ENCODE data around the gene LBR. TPM values are rescaled to one million over a fixed set of nuclear protein-coding genes. Genes with fewer than 3 reads are reported as not detected.
"Not testable (repeated sequence)": the region's sequence is repeated elsewhere in the genome, so short reads cannot be mapped to it uniquely, and the experiment has no call there.

The LBR gene
- 21.9 and 42.3 TPM in 2 replicates for total RNA-seq (2014; rRNA removed; shearing (Covaris generic); ENCODE audit: low replicate concordance)

DNA sequence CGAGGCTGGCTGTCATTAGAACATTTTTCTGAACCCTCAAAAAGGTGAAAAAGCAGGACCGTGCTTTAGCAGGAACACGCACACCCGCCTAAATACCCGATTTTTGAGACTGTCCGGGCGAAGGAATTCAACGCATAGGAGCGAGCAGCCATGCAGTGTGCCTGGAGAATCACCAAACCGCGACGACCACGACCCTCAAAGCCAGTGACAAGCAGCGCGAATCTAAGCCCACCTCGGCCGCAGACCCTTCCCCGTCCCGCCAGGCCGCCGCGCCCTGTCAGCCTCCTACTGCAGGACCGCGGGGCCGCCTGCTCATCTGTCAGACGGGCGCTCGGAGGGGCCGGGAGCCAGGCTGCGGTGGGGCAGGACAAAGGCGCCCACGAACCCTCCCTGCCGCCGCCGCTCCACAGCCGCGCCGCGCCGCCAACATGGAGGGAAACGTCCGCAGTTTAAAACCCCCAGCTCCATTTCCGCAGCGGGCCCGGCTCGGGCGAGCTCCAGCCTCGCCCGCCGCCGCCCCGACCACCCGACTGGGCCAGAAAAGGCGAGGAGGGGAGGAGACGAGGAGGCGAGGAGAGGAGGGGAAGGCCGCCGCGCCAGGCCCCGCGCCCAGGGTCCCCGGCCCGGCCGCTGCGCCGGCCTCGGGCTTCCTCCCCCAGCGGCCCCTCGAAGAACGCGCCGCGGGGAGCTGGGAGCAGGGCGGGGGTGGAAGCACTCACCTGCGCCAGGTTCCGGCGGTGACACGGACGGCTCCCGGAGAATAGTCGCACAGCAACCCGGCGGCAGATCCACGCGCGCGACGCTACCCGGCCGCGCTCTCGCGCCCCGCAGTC is at the start of gene LBR:
LBR (minus strand) TSS at position 804 of the 833 bp plus-strand sequence. CDS start 3,963 bp downstream, outside the sequence.
- DNase-seq: peak; percentile 47
- Histone ChIP-seq H3K36me3 (no peaks in the 10 kb centered on the region; the same call in 1 of the 2 replicates), H3K4me3 (peak within 1 kb of the TSS; percentile 78), H3K27me3 (no peaks in the 10 kb centered on the region), H3K9me3 (peaks cover 2% of the 10 kb centered on the region; the same call in 1 of the 2 replicates)

DNA sequence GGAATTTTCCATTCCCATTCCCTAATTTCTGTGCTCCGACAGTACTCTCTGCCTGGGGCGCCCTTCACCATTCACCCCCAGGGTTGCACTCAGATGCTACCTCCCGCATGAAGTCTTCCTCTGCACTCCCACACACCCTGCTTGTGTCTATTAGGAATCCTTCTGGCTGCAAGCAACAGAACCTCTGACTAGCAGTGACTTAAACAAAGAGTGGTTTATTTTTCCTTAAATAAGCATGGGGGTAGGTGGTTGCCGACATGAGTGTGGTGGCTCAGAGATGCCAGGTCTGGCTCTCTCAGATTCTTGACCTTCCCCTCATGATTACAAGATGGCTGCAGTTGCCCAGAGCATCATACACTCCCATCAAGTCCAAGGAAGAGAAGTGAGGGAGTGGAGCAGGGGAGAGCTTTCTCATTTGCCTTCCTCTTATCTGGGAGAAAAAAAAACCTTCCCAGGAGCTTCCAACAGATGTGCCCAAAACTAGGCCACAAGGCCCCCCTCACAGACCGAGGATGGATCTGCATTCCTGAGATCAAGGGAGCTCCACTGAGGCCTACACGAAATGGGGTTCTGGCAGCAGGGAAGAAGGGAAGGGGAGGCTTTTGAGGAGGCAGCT is 49.6 kb upstream of the LBR start:
- H3K9me3 ChIP-seq: no peaks in the 10 kb centered on the region
- no peaks in the 10 kb centered on the region for H3K36me3 ChIP-seq
- no peak overlapping the region for H3K4me3 ChIP-seq
- DNase-seq: no peak
- no peaks in the 10 kb centered on the region for H3K27me3 ChIP-seq

DNA sequence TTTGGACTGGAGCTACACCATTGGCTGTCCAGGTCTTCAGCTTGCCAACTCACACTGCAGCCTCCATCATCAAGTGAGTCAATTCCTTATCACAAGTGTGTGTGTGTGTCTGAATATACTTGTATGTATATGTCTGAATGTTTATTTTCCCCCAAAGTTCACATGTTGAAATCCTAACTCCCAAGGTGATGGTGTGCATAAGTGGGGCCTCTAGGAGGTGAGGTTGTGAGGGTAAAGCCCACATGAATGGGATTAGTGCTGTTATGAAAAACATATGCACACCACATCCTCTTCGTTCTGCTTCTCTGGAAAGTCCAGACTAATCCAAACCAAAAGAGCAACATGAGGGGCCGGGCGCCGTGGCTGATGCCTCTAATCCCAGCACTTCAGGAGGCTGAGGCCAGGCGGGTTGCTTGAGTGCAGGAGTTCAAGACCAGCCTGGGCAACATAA is 48.7 kb upstream of the LBR start:
- no peak for DNase-seq

DNA sequence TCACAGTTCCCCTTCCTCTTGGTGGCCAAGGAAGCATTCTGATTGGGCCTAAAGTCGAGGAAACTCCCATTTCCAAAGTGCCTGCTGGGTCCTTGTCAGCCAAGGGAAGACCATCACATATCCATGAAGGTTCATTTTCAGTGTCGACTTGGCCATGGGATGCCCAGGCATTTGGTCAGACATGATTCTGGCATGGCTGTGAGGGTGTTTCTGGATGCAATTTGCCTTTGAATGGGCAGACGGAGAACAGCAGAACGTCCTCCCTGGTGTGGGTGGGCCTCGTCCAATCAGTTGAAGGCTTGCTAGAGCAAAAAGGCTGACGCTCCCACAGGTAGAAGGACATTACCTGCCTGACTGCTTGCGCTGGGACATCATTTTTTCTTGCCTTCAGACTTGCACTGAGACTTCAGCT is 48.3 kb upstream of the LBR start:
- no peaks in the 10 kb centered on the region for H3K9me3 ChIP-seq
- DNase-seq: no peak
- no peaks in the 10 kb centered on the region for H3K36me3 ChIP-seq
- no peaks in the 10 kb centered on the region for H3K27me3 ChIP-seq
- H3K4me3 ChIP-seq: no peak overlapping the region

More for the DNA sequence above, 48.7 kb upstream of the LBR start:
- no peaks in the 10 kb centered on the region for H3K27me3 ChIP-seq
- H3K36me3 ChIP-seq: no peaks in the 10 kb centered on the region
- H3K4me3 ChIP-seq: no peak overlapping the region
- H3K9me3 ChIP-seq: no peaks in the 10 kb centered on the region

DNA sequence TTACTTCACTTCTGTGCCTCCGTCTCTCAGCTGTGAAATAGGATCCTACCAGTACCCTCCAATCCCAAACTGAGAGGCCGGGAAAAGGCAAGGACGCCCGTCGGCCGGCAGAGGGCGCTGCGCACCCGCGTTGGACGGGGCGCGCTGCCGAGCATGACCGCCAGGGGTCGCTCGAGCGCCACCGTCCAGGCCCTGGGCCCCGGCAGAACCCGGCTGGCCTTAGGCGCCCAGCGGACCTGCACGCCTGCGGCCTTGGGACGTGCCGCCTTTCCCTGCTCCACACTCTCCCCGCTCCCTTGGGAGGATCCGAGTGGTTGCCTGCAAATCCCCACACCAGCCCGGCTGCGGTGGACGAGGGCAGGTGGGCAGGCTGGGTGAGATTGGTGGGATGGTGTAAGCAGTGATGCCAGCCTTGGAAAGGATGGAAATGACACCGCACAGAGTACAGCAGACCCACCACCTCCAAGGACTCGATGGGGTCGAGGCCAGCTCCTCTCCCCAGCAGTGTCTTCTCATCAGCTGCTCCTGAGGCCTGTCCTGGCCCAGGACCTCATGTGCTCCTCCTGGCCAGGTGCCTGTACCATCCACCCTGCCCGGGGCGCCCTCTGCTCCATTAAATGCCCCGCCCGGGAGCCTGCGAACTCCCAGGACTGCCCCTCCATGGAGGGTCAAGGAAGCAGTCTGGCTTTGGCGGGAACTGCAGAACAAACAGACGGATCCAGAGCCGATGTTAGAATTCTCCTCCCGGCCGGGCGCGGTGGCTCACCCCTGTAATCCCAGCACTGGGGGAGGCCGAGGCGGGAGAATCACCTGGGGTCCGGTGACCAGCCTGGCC is 47.4 kb upstream of the LBR start:
- no peaks in the 10 kb centered on the region for H3K9me3 ChIP-seq
- no peak overlapping the region for H3K4me3 ChIP-seq
- H3K27me3 ChIP-seq: no peaks in the 10 kb centered on the region
- DNase-seq: peak; percentile 67
- no peaks in the 10 kb centered on the region for H3K36me3 ChIP-seq

DNA sequence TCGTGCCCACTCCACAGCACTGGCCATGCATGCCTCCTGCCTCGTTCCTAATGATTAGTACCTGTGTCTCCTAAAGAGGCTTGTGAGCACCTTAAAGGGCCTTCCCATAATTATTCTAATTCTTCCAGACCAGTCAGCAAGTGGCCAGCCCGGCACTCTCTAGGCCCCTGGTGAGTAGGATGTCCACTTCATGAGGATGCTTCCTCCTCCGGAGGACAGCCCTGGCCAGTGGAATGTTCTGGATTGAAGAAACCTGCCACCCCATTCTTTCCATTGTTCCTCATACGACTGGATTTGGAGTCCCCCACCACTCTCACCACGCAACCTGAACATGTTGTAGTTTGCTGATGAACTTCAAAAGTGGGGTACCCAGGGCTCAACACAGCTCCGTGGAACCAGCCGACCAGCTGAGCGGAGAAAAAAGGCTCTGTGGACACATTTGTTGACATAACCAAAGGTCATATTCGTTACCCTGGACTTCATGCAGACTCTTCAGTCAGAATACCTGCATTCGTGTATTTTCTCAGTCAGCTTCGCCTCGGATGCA is 46.7 kb upstream of the LBR start:
- no peaks in the 10 kb centered on the region for H3K36me3 ChIP-seq
- H3K9me3 ChIP-seq: no peaks in the 10 kb centered on the region
- DNase-seq: no peak
- H3K4me3 ChIP-seq: no peak overlapping the region
- H3K27me3 ChIP-seq: no peaks in the 10 kb centered on the region

DNA sequence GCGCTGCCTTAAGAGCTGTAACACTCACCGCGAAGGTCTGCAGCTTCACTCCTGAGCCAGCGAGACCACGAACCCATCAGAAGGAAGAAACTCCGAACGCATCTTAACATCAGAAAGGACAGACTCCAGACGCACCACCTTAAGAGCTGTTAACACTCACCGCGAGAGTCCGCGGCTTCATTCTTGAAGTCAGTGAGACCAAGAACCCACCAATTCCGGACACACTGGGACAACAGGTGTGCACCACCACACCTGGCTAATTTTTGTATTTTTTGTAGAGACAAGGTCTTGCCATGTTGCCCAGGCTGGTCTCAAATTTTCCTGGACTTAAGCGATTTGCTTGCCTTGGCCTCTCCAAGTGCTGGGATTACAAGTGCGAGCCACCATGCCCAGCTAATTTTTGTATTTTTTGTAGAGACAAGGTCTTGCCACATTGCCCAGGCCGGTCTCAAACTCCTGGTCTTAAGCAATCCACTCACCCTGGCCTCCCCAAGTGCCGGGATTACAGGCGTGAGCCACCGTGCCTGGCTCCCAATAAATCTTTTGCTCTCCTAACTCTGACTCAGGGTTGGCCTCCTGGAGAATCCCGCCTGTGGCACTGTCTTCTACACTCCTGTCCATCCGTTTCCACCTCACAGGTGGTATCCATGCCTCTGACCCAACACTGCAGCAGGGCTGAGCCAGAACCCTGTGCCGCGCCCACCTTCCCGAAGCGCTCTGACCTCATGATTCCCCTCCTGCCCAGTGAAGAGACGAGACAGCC is 46.0 kb upstream of the LBR start:
- not testable (repeated sequence) for H3K4me3 ChIP-seq, H3K9me3 ChIP-seq, H3K36me3 ChIP-seq, DNase-seq, H3K27me3 ChIP-seq

DNA sequence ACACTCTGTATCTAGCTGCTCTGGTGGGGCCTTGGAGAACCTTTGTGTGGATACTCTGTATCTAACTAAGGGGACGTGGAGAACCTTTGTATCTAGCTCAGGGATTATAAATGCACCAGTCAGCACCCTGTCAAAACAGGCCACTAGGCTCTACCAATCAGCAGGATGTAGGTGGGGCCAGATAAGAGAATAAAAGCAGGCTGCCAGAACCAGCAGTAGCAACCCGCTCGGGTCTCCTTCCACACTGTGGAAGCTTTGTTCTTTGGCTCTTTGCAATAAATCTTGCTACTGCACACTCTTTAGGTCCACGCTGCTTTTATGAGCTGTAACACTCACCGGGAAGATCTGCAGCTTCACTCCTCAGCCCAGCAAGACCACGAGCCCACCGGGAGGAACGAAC is 45.4 kb upstream of the LBR start:
- H3K27me3 ChIP-seq, H3K36me3 ChIP-seq, H3K9me3 ChIP-seq, H3K4me3 ChIP-seq, DNase-seq: not testable (repeated sequence)

DNA sequence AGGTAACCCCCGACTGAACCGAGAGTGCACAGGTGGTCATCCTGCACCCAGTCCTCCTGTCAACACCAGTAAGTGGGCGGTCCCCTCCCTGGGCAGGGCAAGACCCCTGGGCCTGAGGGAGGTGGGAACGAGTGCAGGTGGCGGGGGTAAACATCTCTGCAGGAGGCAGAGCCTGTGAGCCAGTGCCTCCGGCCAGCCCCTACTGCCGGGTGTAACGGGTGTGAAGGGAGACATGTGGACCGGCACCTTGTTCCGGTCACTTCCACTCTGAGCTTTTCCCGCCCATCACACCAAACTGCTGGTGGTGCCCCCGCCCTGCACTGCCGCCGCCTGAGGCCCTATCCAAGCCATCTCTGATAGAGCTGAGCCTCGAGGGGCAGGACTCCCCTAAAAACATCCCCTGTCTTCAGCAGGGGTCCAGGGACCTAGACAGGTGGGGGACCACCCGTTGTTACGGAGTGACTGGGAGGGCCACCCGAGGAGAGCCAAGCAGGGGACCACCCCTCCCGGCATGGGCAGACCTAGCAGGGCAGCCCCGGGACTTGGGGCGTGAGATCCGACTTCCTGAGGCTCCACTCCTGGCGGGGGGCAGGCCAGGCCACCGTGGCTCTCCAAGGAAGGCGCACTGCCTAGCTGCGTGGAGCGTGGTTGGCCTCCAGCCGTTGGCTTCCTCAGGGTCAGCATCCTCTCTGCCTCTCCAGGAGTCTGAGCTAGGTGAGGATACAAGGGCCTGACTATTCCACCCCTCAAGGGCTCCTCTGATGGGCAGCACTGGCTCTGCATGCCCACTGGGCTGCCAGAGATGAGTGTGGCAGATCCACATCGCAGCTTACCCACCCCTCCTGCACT is 43.8 kb upstream of the LBR start:
- no peaks in the 10 kb centered on the region for H3K36me3 ChIP-seq
- H3K27me3 ChIP-seq: no peaks in the 10 kb centered on the region
- DNase-seq: no peak
- H3K9me3 ChIP-seq: no peaks in the 10 kb centered on the region
- no peak overlapping the region for H3K4me3 ChIP-seq

DNA sequence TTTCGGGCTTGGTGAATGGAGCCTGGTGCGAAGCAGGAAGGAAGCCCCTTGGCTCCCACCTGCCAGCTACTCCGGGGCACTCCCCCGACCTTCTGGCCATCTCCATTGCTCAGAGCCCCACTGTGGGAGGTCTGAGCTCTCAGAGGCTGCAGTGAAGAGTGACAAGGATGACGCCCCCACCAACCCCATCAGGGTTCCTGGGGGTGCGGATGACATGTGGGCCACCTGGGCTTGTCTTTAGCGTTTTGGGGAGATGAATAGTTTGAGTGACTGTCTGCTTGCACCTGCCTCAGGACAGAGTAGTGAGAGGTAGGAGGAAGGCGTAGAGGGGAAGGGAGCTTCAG is 43.2 kb upstream of the LBR start:
- Histone ChIP-seq H3K27me3 (no peaks in the 10 kb centered on the region), H3K4me3 (no peak overlapping the region), H3K9me3 (no peaks in the 10 kb centered on the region), H3K36me3 (no peaks in the 10 kb centered on the region)
- DNase-seq: no peak

DNA sequence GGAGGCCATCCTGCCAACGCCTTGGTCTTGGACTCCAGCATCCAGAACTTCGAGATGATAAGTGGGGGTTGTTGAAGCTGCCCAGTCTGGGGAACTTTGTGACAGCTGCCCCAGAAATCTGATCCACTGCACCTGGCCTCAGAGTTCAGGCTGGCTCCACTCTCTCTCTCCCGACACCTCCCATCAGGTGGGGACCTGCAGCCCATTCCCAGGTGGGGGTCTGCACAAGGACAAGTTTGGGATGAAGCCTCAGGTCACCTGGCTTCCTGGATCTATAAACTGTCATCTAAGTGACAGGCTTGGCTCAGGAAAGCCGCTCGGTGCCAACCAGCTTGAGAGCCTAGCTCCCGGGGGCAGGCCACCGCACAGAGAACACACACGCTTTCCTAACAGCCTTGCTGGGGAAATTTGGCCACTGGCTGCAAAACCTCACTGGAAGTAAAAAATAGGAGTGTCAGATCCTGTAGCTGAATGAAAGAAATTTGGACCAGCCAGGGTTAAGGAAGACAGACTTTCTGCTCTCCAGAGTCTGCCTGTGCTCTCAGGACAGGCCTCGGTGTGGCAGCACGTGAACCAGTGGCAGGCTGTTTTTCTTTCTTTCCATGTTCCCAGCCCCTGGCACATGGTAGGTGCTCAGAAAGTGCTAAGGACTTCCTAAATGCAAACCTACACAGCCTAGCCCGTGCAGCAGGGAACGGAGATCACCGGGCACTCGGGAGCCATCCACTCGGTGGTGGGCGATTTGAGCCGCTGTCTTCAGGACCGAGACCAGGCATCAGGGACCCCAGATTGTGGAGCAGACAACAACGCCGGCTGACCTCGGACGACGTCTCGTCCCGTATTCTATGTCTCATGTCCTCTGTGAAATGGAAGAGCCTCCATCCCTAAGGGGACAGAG is 42.6 kb upstream of the LBR start:
- no peak for DNase-seq

DNA sequence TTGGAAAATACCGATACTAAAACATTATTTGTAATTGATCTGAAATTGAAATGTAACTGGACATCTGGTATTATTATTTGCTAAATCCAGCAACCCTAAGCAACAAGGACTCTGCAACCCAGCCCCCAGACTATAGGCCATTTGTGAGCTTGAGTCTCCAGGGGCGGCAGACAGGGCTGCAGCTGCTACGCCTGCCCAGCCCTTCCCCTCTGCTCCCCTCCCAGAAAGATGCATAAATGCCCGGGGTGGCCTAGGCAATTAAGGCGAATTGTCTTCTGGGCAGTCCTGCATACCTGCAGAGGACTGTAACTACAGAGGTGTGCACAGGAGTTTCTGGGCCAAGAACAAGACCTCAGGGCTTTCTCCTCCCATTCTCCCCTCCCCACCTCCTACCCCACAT is 41.2 kb upstream of the LBR start:
- no peak for DNase-seq
- no peak overlapping the region for H3K4me3 ChIP-seq

More for the DNA sequence above, 42.6 kb upstream of the LBR start:
- Histone ChIP-seq H3K9me3 (no peaks in the 10 kb centered on the region), H3K36me3 (no peaks in the 10 kb centered on the region), H3K4me3 (no peak overlapping the region), H3K27me3 (no peaks in the 10 kb centered on the region)

DNA sequence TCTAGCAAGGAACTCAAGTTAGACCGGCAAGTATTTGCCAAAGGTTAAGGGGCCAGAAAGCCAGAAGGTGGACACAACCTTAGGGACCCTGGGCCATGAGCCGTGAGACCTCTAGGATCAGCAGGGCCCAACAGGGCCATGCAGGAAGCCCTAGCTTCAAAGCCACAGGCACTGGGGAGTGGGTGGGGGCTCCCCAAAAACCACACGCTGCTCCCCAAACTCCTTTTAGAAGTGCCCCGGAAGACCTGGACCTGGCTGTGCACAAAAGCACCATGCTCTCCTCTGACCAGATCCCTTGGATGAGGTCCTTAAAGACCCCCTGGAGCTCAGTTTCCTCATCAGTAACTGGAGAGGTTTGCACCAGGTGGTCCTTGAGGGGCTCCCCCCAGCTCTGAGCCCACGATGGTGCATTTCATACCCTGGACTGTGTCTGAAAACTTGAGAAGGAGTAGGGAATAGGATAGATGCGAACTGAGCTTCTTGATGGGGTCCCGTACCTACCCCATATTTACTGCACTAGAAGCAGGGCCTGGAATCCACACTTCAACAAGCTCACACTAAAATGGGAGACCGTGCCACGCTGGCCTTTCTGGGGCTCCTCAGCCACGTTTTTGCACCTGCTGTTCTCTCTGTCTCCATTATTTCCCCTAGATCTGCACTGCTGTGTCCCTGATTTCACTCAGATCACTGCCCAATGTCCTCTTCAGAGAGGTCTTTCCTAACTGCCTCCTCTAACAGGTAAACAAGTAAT is 40.6 kb upstream of the LBR start:
- no peaks in the 10 kb centered on the region for H3K9me3 ChIP-seq
- H3K36me3 ChIP-seq: no peaks in the 10 kb centered on the region
- H3K27me3 ChIP-seq: no peaks in the 10 kb centered on the region
- no peak for DNase-seq
- no peak overlapping the region for H3K4me3 ChIP-seq

More for the DNA sequence above, 41.2 kb upstream of the LBR start:
- Histone ChIP-seq H3K9me3 (no peaks in the 10 kb centered on the region), H3K27me3 (no peaks in the 10 kb centered on the region), H3K36me3 (no peaks in the 10 kb centered on the region)
